AG10803 (cell line): ENCODE measurements around the gene THSD4.
A peak's percentile ranks its signal among the peaks of the same experiment; 100 is the strongest.

Experiments used
- DNase-seq: peaks from one replicate; pipeline ENCODE4 v3.0.0; 2010; ENCODE audit warnings: low read depth
- H3K4me3 ChIP-seq: 2 replicates; pipeline ENCODE4 v1.5.1; 2011; ENCODE audit warnings: mild to moderate bottlenecking, low read length, control low read depth
- TF ChIP-seq, protein P1 (sequence below): conservative IDR thresholded peaks from 2 replicates; pipeline ENCODE4 v1.5.1; 2011; ENCODE audit warnings: mild to moderate bottlenecking, low read length, control low read depth, inconsistent platforms

THSD4 gene

DNA sequence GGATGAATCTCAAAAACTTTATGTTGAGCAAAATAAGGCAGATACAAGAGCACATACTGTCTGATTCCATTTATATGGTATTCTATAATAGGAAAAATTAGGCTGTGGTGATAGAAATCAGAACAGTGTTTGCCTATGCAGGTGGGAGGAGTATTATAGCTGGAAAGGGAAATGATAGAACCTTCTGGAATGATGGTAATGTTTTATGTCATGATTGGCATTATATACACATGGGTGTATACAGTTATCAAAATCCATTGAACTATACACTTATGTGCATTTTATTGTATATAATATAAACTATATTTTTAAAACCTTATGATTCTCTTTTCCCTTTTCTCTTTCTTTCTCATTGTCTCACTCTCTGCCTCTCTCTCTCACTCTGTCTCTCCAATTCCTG lies 156.1 kb downstream of the THSD4 start:
- TF ChIP-seq, protein P1, sequence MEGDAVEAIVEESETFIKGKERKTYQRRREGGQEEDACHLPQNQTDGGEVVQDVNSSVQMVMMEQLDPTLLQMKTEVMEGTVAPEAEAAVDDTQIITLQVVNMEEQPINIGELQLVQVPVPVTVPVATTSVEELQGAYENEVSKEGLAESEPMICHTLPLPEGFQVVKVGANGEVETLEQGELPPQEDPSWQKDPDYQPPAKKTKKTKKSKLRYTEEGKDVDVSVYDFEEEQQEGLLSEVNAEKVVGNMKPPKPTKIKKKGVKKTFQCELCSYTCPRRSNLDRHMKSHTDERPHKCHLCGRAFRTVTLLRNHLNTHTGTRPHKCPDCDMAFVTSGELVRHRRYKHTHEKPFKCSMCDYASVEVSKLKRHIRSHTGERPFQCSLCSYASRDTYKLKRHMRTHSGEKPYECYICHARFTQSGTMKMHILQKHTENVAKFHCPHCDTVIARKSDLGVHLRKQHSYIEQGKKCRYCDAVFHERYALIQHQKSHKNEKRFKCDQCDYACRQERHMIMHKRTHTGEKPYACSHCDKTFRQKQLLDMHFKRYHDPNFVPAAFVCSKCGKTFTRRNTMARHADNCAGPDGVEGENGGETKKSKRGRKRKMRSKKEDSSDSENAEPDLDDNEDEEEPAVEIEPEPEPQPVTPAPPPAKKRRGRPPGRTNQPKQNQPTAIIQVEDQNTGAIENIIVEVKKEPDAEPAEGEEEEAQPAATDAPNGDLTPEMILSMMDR: no peak
- H3K4me3 ChIP-seq: no peak overlapping the region

DNA sequence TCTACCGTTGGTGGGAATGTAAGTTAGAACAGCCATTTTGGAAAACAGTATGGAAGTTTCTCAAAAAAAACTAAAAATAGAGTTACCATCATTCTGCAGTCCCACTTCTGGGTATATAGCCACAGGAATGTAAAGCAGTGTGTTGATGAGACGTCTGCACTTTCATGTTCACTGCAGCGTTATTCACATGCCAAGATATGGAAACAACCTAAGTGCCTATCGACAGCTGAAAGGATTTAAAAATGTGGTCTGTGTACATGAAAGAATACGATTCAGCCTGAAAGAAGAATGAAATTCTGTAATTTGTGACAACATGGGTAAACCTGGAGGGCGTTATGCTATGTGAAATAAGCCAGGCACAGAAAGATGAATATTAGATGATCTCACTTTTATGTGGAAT lies 157.7 kb downstream of the THSD4 start:
- no peak overlapping the region for H3K4me3 ChIP-seq
- peak; percentile 58 for DNase-seq
- TF ChIP-seq, protein P1: no peak

More for the DNA sequence above, 156.1 kb downstream of the THSD4 start:
- no peak for DNase-seq

DNA sequence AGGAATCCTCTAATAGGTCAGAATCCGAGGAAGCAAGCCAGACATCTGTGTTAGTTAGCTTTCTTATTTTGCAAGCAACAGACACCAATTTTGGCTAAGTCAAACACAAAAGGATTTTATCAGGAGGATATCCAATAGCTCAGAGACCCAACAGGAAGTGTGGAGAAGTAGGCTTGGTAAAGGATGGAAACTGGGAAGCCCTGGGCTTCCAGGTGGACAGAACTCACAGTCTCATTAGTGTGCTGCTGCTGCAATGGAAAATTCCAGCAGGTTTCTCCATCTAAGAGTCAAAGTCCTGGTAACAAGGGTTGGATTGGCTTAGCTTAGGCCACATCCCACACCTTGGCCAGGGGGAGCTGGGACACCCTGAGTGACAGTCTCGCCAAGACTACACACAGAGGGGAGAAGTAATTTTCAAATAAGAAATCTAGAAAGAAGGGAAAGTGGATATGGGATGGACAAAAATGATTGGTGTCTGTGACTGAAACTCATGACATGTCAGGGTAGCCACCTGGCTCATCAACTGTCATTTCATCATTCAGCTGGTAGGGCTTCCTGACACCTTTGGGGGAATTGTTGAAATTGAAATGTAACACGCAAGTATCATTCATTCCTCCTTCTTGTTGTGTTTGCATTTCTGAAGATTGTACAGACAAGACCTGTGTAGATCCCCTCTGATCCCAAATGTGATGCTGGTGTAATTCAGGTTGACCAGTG lies 158.6 kb downstream of the THSD4 start:
- TF ChIP-seq, protein P1: no peak
- DNase-seq: peak; percentile 55
- H3K4me3 ChIP-seq: no peak overlapping the region

GRCh38 chr15:71274448-71274798 lies 159.2 kb downstream of the THSD4 start:
- DNase-seq: no peak
- no peak overlapping the region for H3K4me3 ChIP-seq
- TF ChIP-seq, protein P1: no peak

DNA sequence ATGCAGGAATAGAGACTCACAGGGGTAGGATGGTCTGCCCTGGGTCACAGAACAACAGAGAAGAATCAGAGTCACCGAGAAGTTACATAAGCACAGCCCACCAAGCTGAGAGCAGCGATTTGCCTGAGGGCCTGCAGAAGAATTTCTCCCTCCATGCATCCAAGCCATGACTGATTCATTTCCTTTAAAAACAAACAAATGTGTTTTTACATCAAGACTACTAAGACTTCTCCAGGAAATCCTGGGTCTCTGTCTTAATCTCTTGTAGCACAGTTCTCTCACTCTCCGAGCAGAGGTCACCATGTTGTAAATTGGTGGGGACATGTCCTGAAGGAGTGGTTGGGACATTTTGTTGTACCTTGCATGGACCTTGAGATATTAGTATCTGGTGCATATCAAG lies 159.8 kb downstream of the THSD4 start:
- peak; percentile 45 for DNase-seq
- TF ChIP-seq, protein P1: no peak
- H3K4me3 ChIP-seq: no peak overlapping the region

GRCh38 chr15:71275566-71276335 lies 160.5 kb downstream of the THSD4 start:
- H3K4me3 ChIP-seq: no peak overlapping the region
- TF ChIP-seq, protein P1: no peak
- DNase-seq: no peak

DNA sequence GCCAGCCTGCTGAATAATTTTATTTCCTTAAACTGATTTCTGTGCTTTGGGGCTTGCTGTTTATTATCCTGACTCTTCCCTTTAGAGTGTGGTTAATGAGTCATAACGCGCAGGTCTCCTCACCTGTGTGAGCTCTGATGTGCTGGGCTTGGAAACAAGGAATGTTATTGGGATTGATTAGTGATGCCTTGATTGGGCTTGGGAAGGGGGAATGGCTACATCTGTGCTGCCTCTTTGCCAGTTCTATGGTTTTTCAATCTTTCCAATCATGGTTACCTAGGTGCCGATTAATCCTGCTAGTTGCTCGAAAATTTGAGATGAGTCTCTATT lies 161.0 kb downstream of the THSD4 start:
- no peak overlapping the region for H3K4me3 ChIP-seq
- TF ChIP-seq, protein P1: no peak
- no peak for DNase-seq
